ENCODE data around the gene POLR2L.

GRCh38 chr11:858762-859339 is 16.5 kb upstream of the POLR2L start:
- TF ChIP-seq, protein P1, sequence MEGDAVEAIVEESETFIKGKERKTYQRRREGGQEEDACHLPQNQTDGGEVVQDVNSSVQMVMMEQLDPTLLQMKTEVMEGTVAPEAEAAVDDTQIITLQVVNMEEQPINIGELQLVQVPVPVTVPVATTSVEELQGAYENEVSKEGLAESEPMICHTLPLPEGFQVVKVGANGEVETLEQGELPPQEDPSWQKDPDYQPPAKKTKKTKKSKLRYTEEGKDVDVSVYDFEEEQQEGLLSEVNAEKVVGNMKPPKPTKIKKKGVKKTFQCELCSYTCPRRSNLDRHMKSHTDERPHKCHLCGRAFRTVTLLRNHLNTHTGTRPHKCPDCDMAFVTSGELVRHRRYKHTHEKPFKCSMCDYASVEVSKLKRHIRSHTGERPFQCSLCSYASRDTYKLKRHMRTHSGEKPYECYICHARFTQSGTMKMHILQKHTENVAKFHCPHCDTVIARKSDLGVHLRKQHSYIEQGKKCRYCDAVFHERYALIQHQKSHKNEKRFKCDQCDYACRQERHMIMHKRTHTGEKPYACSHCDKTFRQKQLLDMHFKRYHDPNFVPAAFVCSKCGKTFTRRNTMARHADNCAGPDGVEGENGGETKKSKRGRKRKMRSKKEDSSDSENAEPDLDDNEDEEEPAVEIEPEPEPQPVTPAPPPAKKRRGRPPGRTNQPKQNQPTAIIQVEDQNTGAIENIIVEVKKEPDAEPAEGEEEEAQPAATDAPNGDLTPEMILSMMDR (IDR thresholded peaks at IDR 0.05), result no peak
- TF ChIP-seq POLR2A (IDR thresholded peaks at IDR 0.05) (no peak), EP300 (IDR thresholded peaks at IDR 0.05) (no peak)

Data from ovary (tissue), 3 donors.